ENCODE data around the gene RMRP. TPM values are rescaled to one million over a fixed set of nuclear protein-coding genes. Genes with fewer than 3 reads are reported as not detected.

Gene RMRP
- total and polyA plus RNA-seq, 9 of the 15 experiments (the other 6 are each of a cell fraction or from before 2014, with no cell fraction given), result 75.7 to 89,974 (median 13,378) TPM; not detected in 3

GRCh38 chr9:35636135-35636876 is 21.5 kb downstream of the RMRP start (continued):
- TF ChIP-seq CGGBP1 (CRISPR knock-in tag; IDR thresholded peaks at IDR 0.05) (no peak), ZKSCAN3 (CRISPR knock-in tag; IDR thresholded peaks at IDR 0.05) (no peak), CUX1 (CRISPR knock-in tag; IDR thresholded peaks at IDR 0.05) (no peak), THAP12 (CRISPR knock-in tag; IDR thresholded peaks at IDR 0.05) (no peak), TEAD1 (CRISPR knock-in tag; IDR thresholded peaks at IDR 0.05) (no peak), ZNF695 (CRISPR knock-in tag; IDR thresholded peaks at IDR 0.05) (no peak), FOSL1 (tag; conservative IDR thresholded peaks at IDR 0.05) (no peak)
